GM21367 (cell line): Measurements from ENCODE around the gene SCARF2.
"Not testable (repeated sequence)": the region's sequence is repeated elsewhere in the genome, so short reads cannot be mapped to it uniquely, and the experiment has no call there.

ENCODE experiments used
- ATAC-seq: cut with Tn5 transposase; IDR thresholded peaks from one replicate; pipeline ENCODE4 v1.9.1; 2021; ENCODE audit not compliant: unreplicated experiment

The SCARF2 gene

DNA sequence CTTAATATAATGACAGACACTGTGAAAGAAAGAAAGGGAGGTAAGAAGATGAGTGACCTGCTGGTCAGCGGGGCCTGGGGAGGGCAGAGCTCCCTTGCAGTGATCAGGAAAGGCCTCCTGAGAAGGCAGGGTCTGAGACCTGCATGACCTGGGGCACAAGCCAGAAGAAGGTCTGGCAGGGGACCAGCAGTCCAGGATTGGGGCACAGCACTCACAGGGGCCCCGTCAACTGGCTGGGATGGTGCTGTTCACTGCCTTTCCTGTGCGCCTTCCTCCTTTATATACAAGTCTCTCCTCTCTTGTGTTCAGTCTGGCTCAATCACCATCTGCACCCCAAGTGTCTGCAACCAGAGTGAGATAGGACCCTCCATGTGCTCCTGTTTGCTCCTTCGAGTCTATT, 22.2 kb upstream of the SCARF2 start:
- ATAC-seq, result no peak

- no peak for ATAC-seq
Observed at GRCh38 chr22:20459152-20459542, 21.5 kb upstream of the SCARF2 start.

DNA sequence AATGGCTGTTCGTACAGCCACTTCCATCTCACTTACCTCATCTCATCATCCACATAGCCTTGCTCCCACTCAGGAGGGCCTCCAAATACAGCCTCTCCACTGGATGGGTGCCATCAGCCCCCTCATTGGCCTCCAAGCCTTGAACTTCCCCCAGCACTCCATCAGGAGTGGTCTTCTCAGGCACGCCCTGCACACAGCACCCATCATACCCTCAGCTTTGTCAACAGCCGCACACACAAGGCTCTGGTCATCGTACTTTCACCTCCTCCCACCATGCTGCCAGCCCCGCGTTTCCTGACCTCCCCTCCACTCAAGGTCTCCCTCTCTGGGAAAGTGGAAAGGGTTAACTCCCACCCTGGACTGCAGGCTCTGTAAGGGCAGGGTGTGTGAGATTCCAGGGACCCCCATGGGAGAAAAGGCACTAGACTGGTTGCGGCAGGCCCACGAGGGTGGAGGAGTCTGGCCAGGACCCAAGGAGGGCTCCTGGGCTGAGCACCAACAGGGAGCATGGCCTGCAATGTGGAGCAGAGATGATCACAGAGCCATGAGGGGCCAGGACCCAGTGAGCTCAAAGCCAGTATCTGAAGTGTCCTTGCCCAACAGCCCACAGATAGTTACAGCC, 21.0 kb upstream of the SCARF2 start:
- no peak for ATAC-seq

GRCh38 chr22:20457506-20458240, 20.0 kb upstream of the SCARF2 start:
- no peak for ATAC-seq

DNA sequence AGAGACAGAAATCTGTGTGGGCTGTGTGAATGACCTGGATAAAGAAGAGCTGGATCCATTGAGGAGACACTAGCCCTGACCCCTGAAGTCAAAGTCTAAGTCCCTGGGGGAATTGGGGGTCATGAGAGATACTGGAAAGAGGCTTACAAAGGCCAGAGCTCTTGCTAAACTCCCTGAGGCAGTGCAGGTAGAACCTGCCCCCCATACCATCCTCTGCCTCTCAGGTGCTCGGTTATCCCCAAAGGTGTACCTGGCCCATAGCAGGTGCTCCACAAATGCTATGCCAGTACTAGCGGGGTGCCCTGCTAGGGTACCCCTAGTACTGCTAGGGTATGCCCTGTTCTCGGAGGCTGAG, 19.1 kb upstream of the SCARF2 start:
- no peak for ATAC-seq

DNA sequence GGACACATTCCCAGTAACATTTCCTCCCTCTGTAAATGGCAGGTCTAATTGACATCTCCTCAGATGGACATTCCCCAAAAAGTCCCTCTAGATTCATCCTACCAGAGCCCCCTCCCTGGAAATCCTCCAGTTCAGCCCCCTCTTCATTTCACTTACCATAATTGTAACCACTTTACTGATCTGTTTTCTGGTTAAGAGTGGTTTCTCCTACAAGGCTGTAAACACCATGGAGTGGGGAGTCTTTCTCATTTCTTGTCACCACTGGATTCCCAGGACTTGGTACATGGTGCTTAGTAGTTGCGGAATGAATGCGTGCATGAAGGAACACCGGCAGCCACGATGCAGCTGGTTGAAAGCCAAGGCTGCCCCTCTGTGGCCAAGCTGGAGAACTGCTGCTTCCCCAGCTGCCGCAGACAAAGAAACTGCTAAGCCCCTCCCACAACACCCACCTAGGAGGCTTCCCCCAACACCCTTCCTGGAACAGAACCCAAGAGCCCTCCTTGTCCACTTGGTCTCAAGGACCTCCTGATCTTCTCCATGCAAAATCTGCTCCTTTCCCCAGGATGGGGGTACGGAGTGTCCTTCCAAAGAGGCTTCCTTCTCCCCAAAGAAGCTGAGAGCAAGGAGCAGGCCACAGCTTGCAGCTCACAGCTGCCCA, 18.6 kb upstream of the SCARF2 start:
- ATAC-seq, result no peak

- ATAC-seq, result no peak
Observed at GRCh38 chr22:20455709-20456063, 18.1 kb upstream of the SCARF2 start.

DNA sequence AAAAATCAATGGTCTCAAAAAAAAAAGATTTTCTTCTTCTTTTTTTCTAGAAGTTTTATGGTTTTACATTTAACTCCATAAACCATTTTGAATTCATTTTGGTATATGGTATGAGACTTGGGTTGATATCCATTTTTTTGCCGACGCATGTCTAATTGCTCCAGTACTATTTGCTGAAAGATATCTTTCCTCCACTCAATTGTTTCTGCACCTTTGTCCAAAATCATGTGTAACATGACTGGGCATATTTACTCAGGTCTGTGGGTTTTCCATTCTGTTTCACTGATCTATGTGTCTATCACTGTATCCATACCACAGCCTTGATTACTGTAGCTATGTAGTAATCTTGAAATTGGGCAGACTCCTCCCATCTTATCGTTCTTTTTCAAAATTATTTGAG, 15.6 kb upstream of the SCARF2 start:
- no peak for ATAC-seq

- ATAC-seq, result no peak
Observed at GRCh38 chr22:20451920-20452319, 14.3 kb upstream of the SCARF2 start.

GRCh38 chr22:20451129-20451778, 13.6 kb upstream of the SCARF2 start:
- ATAC-seq, result not testable (repeated sequence)

DNA sequence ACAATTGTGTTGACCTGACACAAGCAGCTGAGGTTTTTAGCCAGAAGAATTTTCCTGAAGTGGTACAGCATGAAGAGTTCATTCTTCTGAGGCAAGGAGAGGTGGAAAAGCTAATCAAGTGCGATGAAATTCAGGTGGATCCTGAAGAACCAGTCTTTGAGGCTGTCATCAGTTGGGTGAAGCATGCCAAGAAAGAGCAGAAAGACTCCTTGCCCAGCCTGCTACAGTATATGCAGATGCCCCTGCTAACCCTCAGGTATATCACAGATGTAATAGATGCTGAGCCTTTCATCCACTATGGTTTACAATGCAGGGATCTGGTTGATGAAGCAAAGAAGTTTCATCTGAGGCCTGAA, 12.9 kb upstream of the SCARF2 start:
- no peak for ATAC-seq

GRCh38 chr22:20449819-20450550, 12.4 kb upstream of the SCARF2 start:
- ATAC-seq, result no peak

- ATAC-seq, result no peak
Observed at GRCh38 chr22:20448630-20449029, 11.0 kb upstream of the SCARF2 start.

- no peak for ATAC-seq
Observed at GRCh38 chr22:20446383-20446970, 8.9 kb upstream of the SCARF2 start.

DNA sequence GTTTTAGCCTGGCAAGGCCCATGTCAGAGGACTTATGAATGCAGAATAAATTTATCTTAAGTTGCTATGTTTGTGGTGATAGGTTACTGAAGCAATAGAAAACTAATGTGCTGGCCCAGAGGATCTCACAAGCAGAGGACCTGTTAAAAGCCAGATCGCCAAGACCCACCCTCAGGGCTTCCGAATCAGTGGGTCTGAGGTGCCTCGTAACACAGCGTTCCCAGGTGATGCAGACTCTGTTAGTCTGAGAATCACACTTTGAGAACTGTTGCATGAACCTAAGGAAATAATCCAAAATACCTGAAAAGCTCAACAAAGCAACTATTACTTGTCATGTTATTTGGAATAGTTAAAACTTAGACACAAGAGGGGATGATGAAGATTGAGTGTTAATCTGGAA, 6.7 kb upstream of the SCARF2 start:
- ATAC-seq, result no peak

DNA sequence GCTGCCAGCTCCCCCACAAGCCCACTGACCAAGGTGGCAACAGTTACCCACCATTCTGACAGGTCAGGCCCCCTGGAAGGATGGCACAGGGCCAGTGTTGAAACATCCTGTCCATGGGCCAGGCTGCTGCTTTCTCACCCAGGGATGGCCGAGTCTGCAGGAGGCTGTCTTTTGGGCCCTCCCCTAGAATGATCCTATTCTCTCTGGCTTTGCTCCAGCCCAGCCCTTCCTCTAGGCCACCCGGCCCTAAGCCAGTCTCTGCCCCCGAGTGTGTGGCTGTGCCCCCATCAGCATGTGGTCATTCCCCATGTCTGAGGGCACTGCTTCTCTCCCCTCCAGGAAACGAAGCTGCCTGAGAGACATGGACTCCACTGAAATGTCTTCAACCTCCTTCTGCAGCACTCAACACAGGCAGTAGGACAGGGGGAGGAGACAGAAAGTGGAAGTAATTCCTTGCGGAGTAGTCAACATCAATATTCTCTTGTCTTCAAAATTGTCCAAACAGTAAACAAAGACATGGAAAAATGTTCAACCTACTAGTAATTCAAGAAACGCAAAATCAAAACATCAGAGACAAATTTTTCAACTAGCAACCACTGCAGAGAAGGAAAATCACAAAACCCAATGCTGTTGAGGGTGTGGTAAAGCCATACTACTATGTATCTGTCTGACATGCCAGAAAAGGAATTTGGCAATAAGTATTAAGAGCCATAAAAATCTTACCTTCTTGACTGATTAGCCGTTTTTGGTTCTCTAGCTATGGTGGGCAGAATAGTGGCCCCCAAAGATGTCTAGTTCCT, 5.1 kb upstream of the SCARF2 start:
- ATAC-seq, result no peak

- ATAC-seq, result no peak
Observed at GRCh38 chr22:20441631-20442484, 4.2 kb upstream of the SCARF2 start.

- ATAC-seq, result no peak
Observed at GRCh38 chr22:20440637-20441591, 3.3 kb upstream of the SCARF2 start.
